ENCODE measurements around the gene PHLPP1.

The PHLPP1 gene

GRCh38 chr18:62998443-62998842 lies 283.1 kb downstream of the PHLPP1 start:
- no peak for TF ChIP-seq CTCF (IDR thresholded peaks at IDR 0.05)
- TF ChIP-seq ZFX (IDR thresholded peaks at IDR 0.05; ENCODE audit: borderline replicate concordance): no peak
- no peak overlapping the region for H3K27ac ChIP-seq

GRCh38 chr18:62999392-62999791 lies 284.1 kb downstream of the PHLPP1 start:
- no peak overlapping the region for H3K27ac ChIP-seq
- TF ChIP-seq CTCF (IDR thresholded peaks at IDR 0.05): no peak
- TF ChIP-seq ZFX (IDR thresholded peaks at IDR 0.05; ENCODE audit: borderline replicate concordance): no peak

GRCh38 chr18:62999921-63000320 lies 284.6 kb downstream of the PHLPP1 start:
- TF ChIP-seq ZFX (IDR thresholded peaks at IDR 0.05; ENCODE audit: borderline replicate concordance): no peak
- no peak for TF ChIP-seq CTCF (IDR thresholded peaks at IDR 0.05)
- no peak overlapping the region for H3K27ac ChIP-seq

- TF ChIP-seq CTCF (IDR thresholded peaks at IDR 0.05) (no peak), ZFX (IDR thresholded peaks at IDR 0.05; ENCODE audit: borderline replicate concordance) (no peak)
- H3K27ac ChIP-seq: no peak overlapping the region
Observed at GRCh38 chr18:63000839-63001238, 285.5 kb downstream of the PHLPP1 start.

GRCh38 chr18:63001861-63002260 lies 286.5 kb downstream of the PHLPP1 start:
- no peak for TF ChIP-seq ZFX (IDR thresholded peaks at IDR 0.05; ENCODE audit: borderline replicate concordance)
- no peak overlapping the region for H3K27ac ChIP-seq

- no peak overlapping the region for H3K27ac ChIP-seq
- TF ChIP-seq ZFX (IDR thresholded peaks at IDR 0.05; ENCODE audit: borderline replicate concordance) (no peak), CTCF (IDR thresholded peaks at IDR 0.05) (no peak)
Observed at GRCh38 chr18:63002305-63002704, 287.0 kb downstream of the PHLPP1 start.

- TF ChIP-seq ZFX (IDR thresholded peaks at IDR 0.05; ENCODE audit: borderline replicate concordance) (no peak), CTCF (IDR thresholded peaks at IDR 0.05) (no peak)
- no peak overlapping the region for H3K27ac ChIP-seq
Observed at GRCh38 chr18:63002803-63003445, 287.6 kb downstream of the PHLPP1 start.

- TF ChIP-seq CTCF (IDR thresholded peaks at IDR 0.05): no peak
- TF ChIP-seq ZFX (IDR thresholded peaks at IDR 0.05; ENCODE audit: borderline replicate concordance): no peak
Observed at GRCh38 chr18:63003899-63004298, 288.6 kb downstream of the PHLPP1 start.

More at GRCh38 chr18:63003899-63004298, 288.6 kb downstream of the PHLPP1 start:
- no peak overlapping the region for H3K27ac ChIP-seq

Measured in 22Rv1 (cell line).